HEK293 (cell line): Measurements from ENCODE around the gene LRRC47.

Experiments used
- PATZ1 ChIP-seq: fragments of 450-650 bp; formaldehyde crosslinking; IDR thresholded peaks from 2 replicates; pipeline ENCODE4 v1.5.1; 2016; ENCODE audit warnings: missing biosample characterization, missing genetic modification characterization
- ZBTB21 ChIP-seq: fragments of 450-650 bp; formaldehyde crosslinking; IDR thresholded peaks from 2 replicates; pipeline ENCODE4 v1.5.1; 2017; ENCODE audit warnings: missing biosample characterization, missing genetic modification characterization
- TF ChIP-seq, protein P1 (sequence below): fragments of 450-650 bp; formaldehyde crosslinking; IDR thresholded peaks from 2 replicates; pipeline ENCODE4 v1.5.1; 2016; ENCODE audit warnings: missing biosample characterization, missing genetic modification characterization
- TF ChIP-seq, protein P2 (sequence below): fragments of 450-650 bp; formaldehyde crosslinking; IDR thresholded peaks from 2 replicates; pipeline ENCODE4 v1.5.1; 2016; ENCODE audit warnings: missing biosample characterization, missing genetic modification characterization

DNA sequence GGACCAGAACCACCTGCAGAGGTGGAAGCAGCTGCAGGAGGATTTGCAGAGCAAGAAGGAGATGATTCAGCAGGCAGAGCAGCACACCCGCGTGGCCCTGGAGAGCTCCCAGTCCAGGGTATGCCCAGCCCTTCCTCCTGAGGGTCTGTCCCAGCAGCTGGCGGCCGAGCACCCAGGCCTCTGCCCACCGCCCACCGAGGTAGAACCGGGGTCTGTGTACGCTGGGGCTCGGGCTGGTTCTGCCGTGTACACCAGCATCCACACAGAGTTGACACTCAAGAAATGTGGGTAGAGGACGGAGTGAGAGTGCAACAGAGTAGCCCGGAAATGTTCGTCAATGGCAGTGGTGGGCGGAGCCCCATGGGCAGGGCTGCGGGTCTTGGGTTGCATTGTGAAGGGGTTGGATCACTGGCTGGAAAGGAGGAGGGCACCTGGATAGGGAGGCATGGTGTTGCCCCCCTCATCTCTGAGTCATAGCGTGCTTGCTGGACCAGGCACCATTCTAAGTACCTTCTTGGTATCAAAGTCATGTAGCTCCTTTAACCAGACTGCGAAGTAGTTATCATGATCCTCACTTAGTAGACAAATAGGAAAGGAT, 28.9 kb downstream of the LRRC47 start:
- TF ChIP-seq, protein P1, sequence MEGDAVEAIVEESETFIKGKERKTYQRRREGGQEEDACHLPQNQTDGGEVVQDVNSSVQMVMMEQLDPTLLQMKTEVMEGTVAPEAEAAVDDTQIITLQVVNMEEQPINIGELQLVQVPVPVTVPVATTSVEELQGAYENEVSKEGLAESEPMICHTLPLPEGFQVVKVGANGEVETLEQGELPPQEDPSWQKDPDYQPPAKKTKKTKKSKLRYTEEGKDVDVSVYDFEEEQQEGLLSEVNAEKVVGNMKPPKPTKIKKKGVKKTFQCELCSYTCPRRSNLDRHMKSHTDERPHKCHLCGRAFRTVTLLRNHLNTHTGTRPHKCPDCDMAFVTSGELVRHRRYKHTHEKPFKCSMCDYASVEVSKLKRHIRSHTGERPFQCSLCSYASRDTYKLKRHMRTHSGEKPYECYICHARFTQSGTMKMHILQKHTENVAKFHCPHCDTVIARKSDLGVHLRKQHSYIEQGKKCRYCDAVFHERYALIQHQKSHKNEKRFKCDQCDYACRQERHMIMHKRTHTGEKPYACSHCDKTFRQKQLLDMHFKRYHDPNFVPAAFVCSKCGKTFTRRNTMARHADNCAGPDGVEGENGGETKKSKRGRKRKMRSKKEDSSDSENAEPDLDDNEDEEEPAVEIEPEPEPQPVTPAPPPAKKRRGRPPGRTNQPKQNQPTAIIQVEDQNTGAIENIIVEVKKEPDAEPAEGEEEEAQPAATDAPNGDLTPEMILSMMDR (tag by site-specific recombination), result no peak
- TF ChIP-seq PATZ1 (tag by site-specific recombination), result no peak
- TF ChIP-seq ZBTB21 (tag by site-specific recombination), result no peak
- TF ChIP-seq, protein P2, sequence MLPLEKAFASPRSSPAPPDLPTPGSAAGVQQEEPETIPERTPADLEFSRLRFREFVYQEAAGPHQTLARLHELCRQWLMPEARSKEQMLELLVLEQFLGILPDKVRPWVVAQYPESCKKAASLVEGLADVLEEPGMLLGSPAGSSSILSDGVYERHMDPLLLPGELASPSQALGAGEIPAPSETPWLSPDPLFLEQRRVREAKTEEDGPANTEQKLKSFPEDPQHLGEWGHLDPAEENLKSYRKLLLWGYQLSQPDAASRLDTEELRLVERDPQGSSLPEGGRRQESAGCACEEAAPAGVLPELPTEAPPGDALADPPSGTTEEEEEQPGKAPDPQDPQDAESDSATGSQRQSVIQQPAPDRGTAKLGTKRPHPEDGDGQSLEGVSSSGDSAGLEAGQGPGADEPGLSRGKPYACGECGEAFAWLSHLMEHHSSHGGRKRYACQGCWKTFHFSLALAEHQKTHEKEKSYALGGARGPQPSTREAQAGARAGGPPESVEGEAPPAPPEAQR (tag by site-specific recombination), result no peak
